ENCODE measurements around the gene TUBB2A.
"Not testable (repeated sequence)": the region's sequence is repeated elsewhere in the genome, so short reads cannot be mapped to it uniquely, and the experiment has no call there.

Gene TUBB2A

GRCh38 chr6:3200682-3201081 lies 43.3 kb upstream of the TUBB2A start:
- ChIA-PET CTCF (no interaction called here), POLR2A (ENCODE audit: low non-redundant PET) (no interaction called here)

GRCh38 chr6:3199382-3199781 lies 42.0 kb upstream of the TUBB2A start:
- TF ChIP-seq, protein P1, sequence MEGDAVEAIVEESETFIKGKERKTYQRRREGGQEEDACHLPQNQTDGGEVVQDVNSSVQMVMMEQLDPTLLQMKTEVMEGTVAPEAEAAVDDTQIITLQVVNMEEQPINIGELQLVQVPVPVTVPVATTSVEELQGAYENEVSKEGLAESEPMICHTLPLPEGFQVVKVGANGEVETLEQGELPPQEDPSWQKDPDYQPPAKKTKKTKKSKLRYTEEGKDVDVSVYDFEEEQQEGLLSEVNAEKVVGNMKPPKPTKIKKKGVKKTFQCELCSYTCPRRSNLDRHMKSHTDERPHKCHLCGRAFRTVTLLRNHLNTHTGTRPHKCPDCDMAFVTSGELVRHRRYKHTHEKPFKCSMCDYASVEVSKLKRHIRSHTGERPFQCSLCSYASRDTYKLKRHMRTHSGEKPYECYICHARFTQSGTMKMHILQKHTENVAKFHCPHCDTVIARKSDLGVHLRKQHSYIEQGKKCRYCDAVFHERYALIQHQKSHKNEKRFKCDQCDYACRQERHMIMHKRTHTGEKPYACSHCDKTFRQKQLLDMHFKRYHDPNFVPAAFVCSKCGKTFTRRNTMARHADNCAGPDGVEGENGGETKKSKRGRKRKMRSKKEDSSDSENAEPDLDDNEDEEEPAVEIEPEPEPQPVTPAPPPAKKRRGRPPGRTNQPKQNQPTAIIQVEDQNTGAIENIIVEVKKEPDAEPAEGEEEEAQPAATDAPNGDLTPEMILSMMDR (conservative IDR thresholded peaks at IDR 0.05; ENCODE audit: low read depth) = no peak
- POLR2A ChIA-PET (ENCODE audit: low non-redundant PET) = no interaction called here
- CTCF ChIA-PET = interaction anchor here (0.6 kb wide), 1 partner anchor 1456 kb away, joined by 3 read pairs; no protein-coding TSS in a partner anchor
- no peak overlapping the region for H3K27ac ChIP-seq
- DNase-seq (ENCODE audit: low spot score) = no peak

More at GRCh38 chr6:3200682-3201081, 43.3 kb upstream of the TUBB2A start:
- no peak for DNase-seq (ENCODE audit: low spot score)
- TF ChIP-seq, protein P1 (conservative IDR thresholded peaks at IDR 0.05; ENCODE audit: low read depth) = no peak
- no peak overlapping the region for H3K27ac ChIP-seq

GRCh38 chr6:3197734-3198133 lies 40.4 kb upstream of the TUBB2A start:
- H3K27ac ChIP-seq; POLR2A ChIA-PET (ENCODE audit: low non-redundant PET); CTCF ChIA-PET; DNase-seq (ENCODE audit: low spot score): not testable (repeated sequence)

DNA sequence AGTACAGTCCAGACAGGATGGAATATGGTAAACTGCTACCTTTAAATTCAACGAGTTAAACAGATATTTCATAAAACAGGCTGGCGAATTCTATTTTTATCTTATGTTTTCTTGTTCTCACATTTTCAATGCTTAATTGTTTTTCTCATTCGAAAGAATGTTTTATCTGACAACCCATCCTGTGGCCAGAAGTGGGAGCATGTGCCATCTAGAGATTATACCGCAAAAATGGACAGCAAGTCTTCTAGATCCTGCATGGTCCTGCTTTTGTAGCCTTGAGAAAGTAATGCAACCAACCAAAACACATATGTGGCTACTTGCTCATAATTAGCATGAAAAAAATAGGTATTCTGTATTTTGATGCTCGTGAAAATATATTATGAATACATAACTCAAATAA lies 39.4 kb upstream of the TUBB2A start:
- ChIA-PET CTCF (no interaction called here), POLR2A (ENCODE audit: low non-redundant PET) (interaction anchor here (0.6 kb wide), 1 partner anchor 40 kb away, joined by 3 read pairs; the partner anchor contains the start of gene TUBB2A)
- no peak overlapping the region for H3K27ac ChIP-seq
- TF ChIP-seq, protein P1 (conservative IDR thresholded peaks at IDR 0.05; ENCODE audit: low read depth) = no peak
- no peak for DNase-seq (ENCODE audit: low spot score)

DNA sequence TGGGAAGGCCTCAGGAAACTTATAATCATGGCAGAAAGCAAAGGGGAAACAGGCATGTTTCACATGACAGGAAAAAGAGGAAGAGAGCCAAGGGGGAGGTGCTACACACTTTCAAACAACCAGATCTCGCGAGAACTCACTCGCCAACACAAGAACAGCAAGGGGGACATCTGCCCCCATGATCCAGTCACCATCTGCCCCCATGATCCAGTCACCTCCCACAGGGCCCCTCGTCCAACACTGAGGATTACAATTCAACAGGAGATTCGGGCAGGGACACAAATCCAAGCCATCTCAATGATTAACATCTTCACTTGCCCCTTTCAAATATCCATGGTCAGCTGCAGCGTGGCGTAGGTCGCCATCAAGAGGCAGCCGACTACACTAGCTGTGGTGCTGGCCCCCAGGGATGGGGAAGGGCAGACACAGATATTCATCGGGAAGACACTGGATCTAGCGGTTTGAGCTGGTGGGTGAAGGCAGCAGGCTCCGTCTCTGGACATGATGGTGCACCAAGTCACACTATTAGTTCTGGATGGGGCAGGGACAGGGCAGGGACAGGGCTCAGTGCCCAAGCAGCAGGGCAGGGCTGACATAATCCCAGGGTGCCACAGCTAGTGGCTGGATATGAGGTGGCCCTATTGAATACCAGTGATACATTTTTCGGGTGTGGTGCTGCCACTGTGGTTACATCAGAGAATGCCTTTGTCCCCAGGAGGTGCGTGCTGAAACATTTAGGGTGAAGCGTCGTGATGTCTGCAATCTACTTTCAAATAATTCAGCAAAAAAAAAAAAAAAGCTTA lies 38.6 kb upstream of the TUBB2A start:
- ChIA-PET POLR2A (ENCODE audit: low non-redundant PET) (interaction anchor here (0.6 kb wide), 1 partner anchor 39 kb away, joined by 3 read pairs; the partner anchor contains the start of gene TUBB2A), CTCF (no interaction called here)
- TF ChIP-seq, protein P1 (conservative IDR thresholded peaks at IDR 0.05; ENCODE audit: low read depth) = no peak
- no peak overlapping the region for H3K27ac ChIP-seq
- DNase-seq (ENCODE audit: low spot score) = no peak

DNA sequence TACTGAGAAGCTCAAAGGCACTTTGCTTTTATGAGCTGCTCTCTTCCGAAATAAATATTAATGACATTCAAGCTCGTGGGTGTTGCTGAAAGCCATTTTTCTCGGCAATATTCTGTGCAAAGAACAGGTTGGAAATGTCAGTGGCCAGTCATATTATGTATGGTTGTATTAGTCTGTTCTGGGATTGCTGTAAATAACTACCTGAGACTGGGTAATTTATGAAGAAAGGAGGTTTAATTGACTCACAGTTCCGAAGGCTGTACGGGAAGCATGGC lies 38.0 kb upstream of the TUBB2A start:
- TF ChIP-seq, protein P1 (conservative IDR thresholded peaks at IDR 0.05; ENCODE audit: low read depth) = no peak
- no peak for DNase-seq (ENCODE audit: low spot score)
- no peak overlapping the region for H3K27ac ChIP-seq
- ChIA-PET CTCF (no interaction called here), POLR2A (ENCODE audit: low non-redundant PET) (no interaction called here)

- DNase-seq (ENCODE audit: low spot score) = no peak
- CTCF ChIA-PET = no interaction called here
- TF ChIP-seq, protein P1 (conservative IDR thresholded peaks at IDR 0.05; ENCODE audit: low read depth) = no peak
- no peak overlapping the region for H3K27ac ChIP-seq
- POLR2A ChIA-PET (ENCODE audit: low non-redundant PET) = no interaction called here
These were observed 37.4 kb upstream of the TUBB2A start for GRCh38 chr6:3194535-3195419.
